Activated CD4-positive, alpha-beta memory T cell treated with anti-CD3 and anti-CD28 coated beads for 36 hours (primary cell): ENCODE measurements around the gene CETP. TPM values are rescaled to one million over a fixed set of nuclear protein-coding genes. Genes with fewer than 3 reads are reported as not detected.
"Not testable (repeated sequence)": the region's sequence is repeated elsewhere in the genome, so short reads cannot be mapped to it uniquely, and the experiment has no call there.

Experiments
- CTCF ChIA-PET: fragments of 350-600 bp; sonication (Branson Sonifier 250); formaldehyde crosslinking; loops from one replicate; lab custom pipeline; 2021; ENCODE audit warnings: antibody characterized with exemption, inconsistent platforms; lab: Charles Lee
- POLR2A ChIA-PET: fragments of 350-600 bp; sonication (Branson Sonifier 250); formaldehyde crosslinking; loops from one replicate; lab custom pipeline; 2021; ENCODE audit warnings: antibody characterized with exemption; lab: Charles Lee
- DNase-seq: peaks from one replicate; pipeline ENCODE4 v3.0.0-alpha.2; 2020
- H3K27ac Mint-ChIP-seq: one replicate; pipeline ENCODE4 v1.8.0; 2021; ENCODE audit warnings: mixed read lengths
- H3K27me3 Mint-ChIP-seq: one replicate; pipeline ENCODE4 v1.8.0; 2021; ENCODE audit warnings: mixed read lengths
- H3K36me3 Mint-ChIP-seq: one replicate; pipeline ENCODE4 v1.8.0; 2021; ENCODE audit warnings: mixed read lengths
- H3K4me1 Mint-ChIP-seq: one replicate; pipeline ENCODE4 v1.8.0; 2021; ENCODE audit warnings: low read depth, mixed read lengths
- H3K4me3 Mint-ChIP-seq: one replicate; pipeline ENCODE4 v1.8.0; 2021; ENCODE audit warnings: mild to moderate bottlenecking, mixed read lengths
- H3K9me3 Mint-ChIP-seq: one replicate; pipeline ENCODE4 v1.8.0; 2021; ENCODE audit warnings: mixed read lengths
- intact Hi-C: fragments of 100-400 bp; cut with micrococcal nuclease; formaldehyde crosslinking; loops from one replicate; pipeline ENCODE4 v1.15.1; 2023
- total RNA-seq, 2 experiments: library from RNA; stranded (reverse); gene quantifications; one replicate each; pipeline ENCODE4 v1.2.3, GENCODE V29; 2021

Gene CETP
- total RNA-seq, 2 experiments from 2014 or later: not detected

DNA sequence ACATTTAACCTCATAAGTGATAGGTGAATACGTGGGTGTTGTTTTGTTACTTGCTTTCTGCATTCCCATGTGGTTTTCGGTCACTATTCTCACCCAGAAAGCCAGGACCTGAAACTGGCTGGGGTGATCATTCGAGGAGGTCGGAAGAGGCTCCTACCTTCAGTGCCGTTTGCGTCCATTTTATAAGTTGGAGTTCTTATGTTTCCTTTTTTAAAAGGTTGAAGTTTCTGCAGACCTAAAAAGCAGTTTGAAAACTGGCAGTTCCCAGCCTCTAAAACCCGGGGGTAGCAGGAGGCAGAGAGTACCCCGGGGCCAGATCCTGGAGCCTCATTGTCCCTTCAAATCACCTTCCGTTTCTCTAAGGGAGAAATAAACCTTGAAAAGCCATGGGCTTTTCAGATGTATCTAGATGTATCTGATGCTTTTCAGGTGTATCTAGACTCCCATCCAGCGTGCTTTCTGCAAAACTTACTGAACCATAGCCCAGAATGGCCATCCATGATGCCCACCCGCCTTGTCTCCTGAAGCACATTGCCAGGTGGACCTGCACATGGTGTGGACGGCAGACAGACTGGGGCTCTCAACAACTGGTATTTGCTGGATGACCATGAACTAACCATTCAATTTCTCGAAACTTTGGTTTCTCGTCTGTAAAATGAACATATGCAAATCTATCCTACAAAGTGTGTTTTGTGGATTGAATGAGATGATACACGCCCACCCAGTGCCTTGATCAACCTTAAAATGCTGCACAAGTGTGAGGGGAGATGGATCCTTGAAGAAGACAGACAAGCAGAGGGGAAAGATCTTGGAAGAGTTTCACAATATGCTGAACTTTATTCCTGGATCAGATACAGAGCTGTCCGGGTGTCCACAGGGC, 28.9 kb downstream of the CETP start:
- ChIA-PET POLR2A (interaction anchor here (1.3 to 4.4 kb wide), 6 partner anchors 9 to 59 kb away, joined by 6 to 50 read pairs (median 14); partner anchors contain the start of gene HERPUD1), CTCF (interaction anchor here (1.6 kb wide), 1 partner anchor 32 kb away, joined by 4 read pairs; no protein-coding TSS in a partner anchor)
- intact Hi-C loops: loop anchor here (1.0 to 5.0 kb wide), 4 partner anchors 10 to 197 kb away; partner anchors contain the start of genes PSME3IP1 and RSPRY1
- peaks cover 58% of the 10 kb centered on the region for H3K36me3 Mint-ChIP-seq
- H3K27ac Mint-ChIP-seq: peak overlapping the region; percentile 99
- no peaks in the 10 kb centered on the region for H3K27me3 Mint-ChIP-seq
- peak overlapping the region; percentile 96 for H3K4me3 Mint-ChIP-seq
- peaks cover 64% of the 10 kb centered on the region for H3K4me1 Mint-ChIP-seq
- DNase-seq: peak; percentile 57
- no peaks in the 10 kb centered on the region for H3K9me3 Mint-ChIP-seq

- not testable (repeated sequence) for DNase-seq, H3K9me3 Mint-ChIP-seq, H3K27me3 Mint-ChIP-seq
- Mint-ChIP-seq H3K4me3 (peak overlapping the region; percentile 96), H3K27ac (peak overlapping the region; percentile 99), H3K36me3 (peaks cover 67% of the 10 kb centered on the region), H3K4me1 (peaks cover 64% of the 10 kb centered on the region)
- ChIA-PET CTCF (interaction anchor here (1.0 to 1.6 kb wide), 3 partner anchors 17 to 49 kb away, joined by 3 to 4 read pairs (median 4); no protein-coding TSS in a partner anchor), POLR2A (interaction anchor here (0.6 to 2.3 kb wide), 4 partner anchors 10 to 123 kb away, joined by 3 to 9 read pairs (median 4); no protein-coding TSS in a partner anchor)
- intact Hi-C loops: loop anchor here (5.0 kb wide), 1 partner anchor 195 kb away; the partner anchor contains the start of genes PSME3IP1 and RSPRY1
Measured at GRCh38 chr16:56992431-56992830, 30.7 kb downstream of the CETP start.

GRCh38 chr16:56993204-56993603, 31.5 kb downstream of the CETP start:
- Mint-ChIP-seq H3K27me3 (no peaks in the 10 kb centered on the region), H3K27ac (peak overlapping the region; percentile 99), H3K9me3 (no peaks in the 10 kb centered on the region), H3K36me3 (peaks cover 63% of the 10 kb centered on the region), H3K4me1 (peaks cover 64% of the 10 kb centered on the region), H3K4me3 (peak overlapping the region; percentile 62)
- CTCF ChIA-PET: interaction anchor here (1.0 to 1.6 kb wide), 2 partner anchors 16 to 49 kb away, joined by 3 to 4 read pairs; no protein-coding TSS in a partner anchor
- POLR2A ChIA-PET: interaction anchor here (1.4 to 2.3 kb wide), 2 partner anchors 9 to 49 kb away, joined by 3 to 9 read pairs; no protein-coding TSS in a partner anchor
- intact Hi-C loops: loop anchor here (1.0 to 5.0 kb wide), 2 partner anchors 21 to 194 kb away; partner anchors contain the start of genes PSME3IP1 and RSPRY1
- no peak for DNase-seq

GRCh38 chr16:56994311-56994710, 32.6 kb downstream of the CETP start:
- DNase-seq: peak; percentile 25
- intact Hi-C loops: loop anchor here (5.0 kb wide), 1 partner anchor 193 kb away; the partner anchor contains the start of genes PSME3IP1 and RSPRY1
- Mint-ChIP-seq H3K36me3 (peaks cover 62% of the 10 kb centered on the region), H3K9me3 (no peaks in the 10 kb centered on the region), H3K27me3 (no peaks in the 10 kb centered on the region), H3K4me1 (peaks cover 68% of the 10 kb centered on the region), H3K4me3 (peak overlapping the region; percentile 62), H3K27ac (peak overlapping the region; percentile 99)
- ChIA-PET POLR2A (interaction anchor here (1.0 to 1.8 kb wide), 3 partner anchors 9 to 61 kb away, joined by 3 to 6 read pairs (median 5); no protein-coding TSS in a partner anchor), CTCF (interaction anchor here (2.4 kb wide), 1 partner anchor 17 kb away, joined by 10 read pairs; no protein-coding TSS in a partner anchor)

DNA sequence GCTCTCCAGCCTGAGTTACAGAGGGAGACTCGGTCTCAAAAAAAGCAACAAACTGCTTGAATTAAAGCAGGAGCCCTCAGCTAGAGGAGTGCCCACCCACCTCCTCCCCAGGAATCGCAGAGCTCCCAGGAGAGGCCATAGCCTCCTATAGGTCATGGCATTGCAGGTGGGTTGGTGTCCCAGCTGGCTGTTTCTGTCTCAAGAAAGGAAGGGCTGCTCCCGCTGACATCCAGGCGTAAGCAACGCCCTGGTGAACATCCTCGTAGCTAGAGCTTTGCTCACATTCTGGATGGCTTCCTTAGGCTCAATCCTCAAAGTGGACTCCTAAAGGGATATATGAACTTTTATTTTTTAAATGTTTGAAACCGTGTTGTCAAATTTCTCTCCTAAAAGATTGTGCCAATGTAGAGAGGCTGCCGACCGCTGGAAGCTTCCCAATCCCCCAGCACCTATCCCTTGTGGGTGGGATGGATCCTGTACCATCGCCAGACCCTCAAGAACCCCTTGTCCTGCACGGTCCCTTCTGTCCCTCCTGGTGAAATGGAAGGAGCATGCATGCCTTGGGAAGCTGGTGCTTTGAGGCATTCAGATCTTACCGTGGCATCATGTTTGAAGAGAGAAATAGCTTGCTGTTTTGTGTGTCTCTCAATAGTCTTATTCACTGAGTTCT, 33.5 kb downstream of the CETP start:
- Mint-ChIP-seq H3K4me3 (peak overlapping the region; percentile 62), H3K4me1 (peaks cover 78% of the 10 kb centered on the region), H3K27ac (peak overlapping the region; percentile 78), H3K9me3 (no peaks in the 10 kb centered on the region), H3K36me3 (peaks cover 54% of the 10 kb centered on the region), H3K27me3 (no peaks in the 10 kb centered on the region)
- ChIA-PET POLR2A (interaction anchor here (1.0 to 1.8 kb wide), 5 partner anchors 8 to 62 kb away, joined by 3 to 6 read pairs (median 5); no protein-coding TSS in a partner anchor), CTCF (interaction anchor here (2.4 kb wide), 1 partner anchor 16 kb away, joined by 10 read pairs; no protein-coding TSS in a partner anchor)
- intact Hi-C loops: no loop called here
- no peak for DNase-seq

DNA sequence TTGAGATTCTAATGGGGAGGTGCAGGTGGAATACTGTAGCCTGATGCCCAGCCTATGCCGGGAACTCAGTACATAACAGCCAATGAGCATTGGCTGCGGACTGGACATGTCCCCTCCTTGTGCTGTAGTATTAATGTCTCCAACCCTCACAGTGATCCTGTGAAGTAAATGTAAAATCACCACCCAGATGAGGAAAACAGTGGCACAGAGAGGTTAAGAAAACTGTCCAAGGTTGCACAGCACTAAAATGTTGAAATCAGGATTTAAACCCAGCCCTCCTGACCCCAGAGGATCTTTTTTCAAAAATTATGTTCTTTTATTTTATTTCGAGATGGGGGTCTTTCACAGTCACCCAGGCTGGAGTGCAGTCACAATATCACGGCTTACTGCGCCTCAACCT, 35.5 kb downstream of the CETP start:
- no peak for DNase-seq
- peaks cover 2% of the 10 kb centered on the region for H3K9me3 Mint-ChIP-seq
- H3K4me3 Mint-ChIP-seq: peak overlapping the region; percentile 13
- POLR2A ChIA-PET: interaction anchor here (0.5 kb wide), 1 partner anchor 23 kb away, joined by 3 read pairs; no protein-coding TSS in a partner anchor
- H3K36me3 Mint-ChIP-seq: peaks cover 50% of the 10 kb centered on the region
- no peaks in the 10 kb centered on the region for H3K27me3 Mint-ChIP-seq
- H3K4me1 Mint-ChIP-seq: peaks cover 91% of the 10 kb centered on the region
- intact Hi-C loops: no loop called here
- CTCF ChIA-PET: no interaction called here
- peak overlapping the region; percentile 99 for H3K27ac Mint-ChIP-seq

- intact Hi-C loops: no loop called here
- Mint-ChIP-seq H3K27me3 (no peaks in the 10 kb centered on the region), H3K9me3 (peaks cover 2% of the 10 kb centered on the region), H3K4me1 (peaks cover 94% of the 10 kb centered on the region), H3K4me3 (no peak overlapping the region), H3K27ac (peak overlapping the region; percentile 99), H3K36me3 (peaks cover 49% of the 10 kb centered on the region)
- ChIA-PET CTCF (interaction anchor here (1.2 kb wide), 1 partner anchor 24 kb away, joined by 3 read pairs; no protein-coding TSS in a partner anchor), POLR2A (interaction anchor here (0.5 to 2.8 kb wide), 2 partner anchors 8 to 22 kb away, joined by 3 to 29 read pairs; partner anchors contain the start of gene NLRC5)
- no peak for DNase-seq
Measured at GRCh38 chr16:56997931-56998330, 36.2 kb downstream of the CETP start.

DNA sequence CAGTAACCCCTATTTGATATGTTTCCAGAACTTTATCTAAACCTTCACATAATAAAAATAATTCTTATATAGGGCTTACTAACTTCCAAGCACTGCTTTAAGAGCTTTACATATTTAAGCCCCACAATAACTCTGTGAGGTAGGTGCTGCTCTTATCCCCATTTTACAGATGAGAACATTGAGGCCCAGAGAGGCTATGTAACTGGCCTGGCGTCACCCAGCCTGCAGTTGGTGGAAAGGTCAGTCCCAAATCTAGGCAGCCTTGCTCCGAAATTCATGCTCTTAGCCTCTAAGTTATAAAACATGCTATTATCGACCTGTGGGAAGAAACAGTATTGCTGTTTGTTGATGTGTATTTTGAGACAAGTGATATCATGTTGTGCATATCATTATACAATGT, 36.6 kb downstream of the CETP start:
- Mint-ChIP-seq H3K4me1 (peaks cover 94% of the 10 kb centered on the region), H3K27me3 (no peaks in the 10 kb centered on the region), H3K9me3 (peaks cover 2% of the 10 kb centered on the region), H3K27ac (peak overlapping the region; percentile 99), H3K36me3 (peaks cover 47% of the 10 kb centered on the region), H3K4me3 (peak overlapping the region; percentile 64)
- ChIA-PET POLR2A (interaction anchor here (1.2 to 2.8 kb wide), 2 partner anchors 9 to 57 kb away, joined by 3 to 29 read pairs; partner anchors contain the start of gene NLRC5), CTCF (interaction anchor here (1.2 kb wide), 1 partner anchor 24 kb away, joined by 3 read pairs; no protein-coding TSS in a partner anchor)
- intact Hi-C loops: no loop called here
- DNase-seq: no peak

DNA sequence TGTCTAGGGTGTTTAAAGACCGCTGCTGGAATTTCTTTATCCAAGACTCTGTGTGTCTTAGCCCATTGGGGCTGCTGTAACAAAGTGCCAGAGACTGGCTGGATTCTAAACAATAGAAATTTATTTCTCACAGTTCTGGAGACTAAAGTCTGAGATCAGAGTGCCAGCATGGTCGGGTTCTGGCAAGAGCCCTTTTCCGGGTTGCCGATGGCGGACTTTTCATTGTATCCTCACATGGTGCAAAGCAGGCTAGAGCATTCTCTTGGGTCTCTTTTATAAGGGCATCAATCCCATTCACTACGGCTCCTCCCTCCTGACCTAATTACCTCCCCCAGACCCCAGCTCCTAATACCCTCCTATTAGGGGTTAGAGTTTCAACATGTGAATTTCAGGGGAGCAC, 37.1 kb downstream of the CETP start:
- ChIA-PET POLR2A (interaction anchor here (1.0 to 2.8 kb wide), 6 partner anchors 9 to 57 kb away, joined by 3 to 29 read pairs (median 10); partner anchors contain the start of gene NLRC5), CTCF (interaction anchor here (0.8 to 1.9 kb wide), 6 partner anchors 10 to 53 kb away, joined by 3 to 14 read pairs (median 5); partner anchors contain the start of gene NLRC5)
- intact Hi-C loops: loop anchor here (1.0 kb wide), 1 partner anchor 42 kb away; no protein-coding TSS in a partner anchor
- DNase-seq: no peak
- no peaks in the 10 kb centered on the region for H3K27me3 Mint-ChIP-seq
- peaks cover 47% of the 10 kb centered on the region for H3K36me3 Mint-ChIP-seq
- H3K4me3 Mint-ChIP-seq: peak overlapping the region; percentile 64
- peaks cover 2% of the 10 kb centered on the region for H3K9me3 Mint-ChIP-seq
- H3K27ac Mint-ChIP-seq: peak overlapping the region; percentile 99
- H3K4me1 Mint-ChIP-seq: peaks cover 94% of the 10 kb centered on the region

- H3K36me3 Mint-ChIP-seq: peaks cover 45% of the 10 kb centered on the region
- intact Hi-C loops: loop anchor here (1.0 kb wide), 3 partner anchors 8 to 42 kb away; no protein-coding TSS in a partner anchor
Measured at GRCh38 chr16:56999409-57000270, 37.9 kb downstream of the CETP start.

More at GRCh38 chr16:56999409-57000270, 37.9 kb downstream of the CETP start:
- peaks cover 2% of the 10 kb centered on the region for H3K9me3 Mint-ChIP-seq
- POLR2A ChIA-PET: interaction anchor here (1.0 to 2.8 kb wide), 9 partner anchors 10 to 58 kb away, joined by 3 to 29 read pairs (median 4); partner anchors contain the start of gene NLRC5
- H3K27ac Mint-ChIP-seq: peak overlapping the region; percentile 99
- H3K27me3 Mint-ChIP-seq: no peaks in the 10 kb centered on the region
- DNase-seq: peak; percentile 61
- peaks cover 94% of the 10 kb centered on the region for H3K4me1 Mint-ChIP-seq
- H3K4me3 Mint-ChIP-seq: peak overlapping the region; percentile 64
- CTCF ChIA-PET: interaction anchor here (0.8 to 1.9 kb wide), 7 partner anchors 11 to 85 kb away, joined by 3 to 14 read pairs (median 6); partner anchors contain the start of gene NLRC5
